HS-27A (cell line): Measurements from ENCODE around the gene PHF20.
"Not testable (repeated sequence)": the region's sequence is repeated elsewhere in the genome, so short reads cannot be mapped to it uniquely, and the experiment has no call there.

Experiments
- DNase-seq: peaks from one replicate; pipeline ENCODE4 v3.0.0-alpha.2; 2012; ENCODE audit warnings: low read depth, missing footprints

PHF20 gene

DNA sequence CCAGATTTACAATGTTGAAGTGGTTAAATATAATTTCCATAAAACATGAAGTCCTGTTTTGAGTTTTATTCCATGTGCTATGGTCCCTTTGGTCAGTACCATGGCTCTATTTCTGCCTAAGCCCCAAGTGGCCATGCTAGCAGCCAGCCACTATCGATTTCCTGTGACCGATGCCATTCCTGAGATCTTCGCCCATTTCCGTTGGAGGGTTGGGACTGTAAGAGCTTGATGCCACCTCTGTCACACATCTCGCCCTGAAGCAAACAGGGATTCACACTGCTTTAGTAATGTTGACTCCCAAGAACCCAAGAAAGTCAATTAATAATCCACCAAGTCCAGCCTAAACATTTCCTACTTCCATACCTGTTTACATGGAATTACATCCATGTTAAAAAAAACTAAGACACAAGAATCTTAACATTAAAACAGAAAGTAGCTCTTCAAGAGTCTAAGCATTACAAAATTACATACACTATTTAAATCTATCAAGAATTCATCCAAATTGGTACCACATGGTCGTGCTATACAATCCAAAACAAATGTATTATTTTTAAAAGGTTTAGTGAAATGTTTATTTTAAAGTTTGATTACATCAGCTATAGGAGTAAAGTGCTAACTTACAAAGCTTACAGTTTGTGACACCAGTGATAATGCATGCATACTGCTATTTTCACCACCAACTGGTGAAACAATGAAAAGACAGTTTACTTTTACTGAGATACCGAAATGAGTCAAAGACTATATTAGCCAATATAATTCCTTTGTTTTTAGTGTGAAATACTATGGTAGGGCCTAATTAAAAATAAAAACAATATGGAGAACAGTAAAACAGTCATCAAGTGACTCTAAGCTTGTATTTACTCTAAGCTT, 32.3 kb upstream of the PHF20 start:
- no peak for DNase-seq

DNA sequence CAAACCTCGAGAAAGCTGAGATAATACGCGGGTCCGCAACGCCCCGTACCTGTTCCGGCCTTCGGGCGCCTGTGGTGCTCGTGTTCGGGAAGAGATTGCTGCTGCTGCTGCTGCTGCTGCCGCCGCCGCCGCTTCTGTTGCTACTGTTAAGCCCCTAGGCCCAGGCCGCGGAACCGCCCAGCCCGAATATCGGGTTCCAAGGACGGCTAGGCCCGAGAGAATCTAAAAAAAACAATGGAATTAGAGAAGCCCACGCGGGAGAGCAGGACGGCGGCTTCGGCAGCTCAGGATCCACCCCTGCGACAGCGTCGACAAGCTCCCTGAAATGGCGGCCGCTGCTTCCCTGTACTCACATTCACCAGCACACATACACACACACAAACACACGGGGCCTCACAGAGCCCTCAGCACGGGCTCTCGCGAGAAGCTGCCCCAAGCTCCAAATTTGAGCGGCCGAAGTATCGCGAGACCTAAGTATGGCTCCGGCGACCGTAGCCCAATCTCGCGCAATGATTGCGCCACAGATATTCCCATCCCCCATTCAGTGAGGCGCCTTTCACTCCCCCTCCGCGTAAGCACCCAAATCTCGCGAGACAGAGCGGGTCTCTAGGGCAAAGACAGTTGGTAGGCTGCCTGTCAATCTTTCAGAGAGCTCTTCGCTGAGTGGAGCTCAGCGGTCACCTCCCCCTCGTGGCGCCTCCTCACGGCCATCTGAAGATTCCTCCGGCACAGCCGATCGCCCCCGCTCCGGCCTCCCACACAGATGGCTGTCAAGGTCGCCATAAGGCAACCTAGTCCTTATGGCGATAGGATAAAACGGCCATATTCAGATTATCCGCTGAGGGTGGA, 29.7 kb upstream of the PHF20 start, which contains the start of gene RBM39:
Gene RBM39, minus strand, starts transcription at position 369 of the 849 bp plus-strand sequence. CDS start 1,386 bp downstream, outside the sequence.
- peak; percentile 100 for DNase-seq

DNA sequence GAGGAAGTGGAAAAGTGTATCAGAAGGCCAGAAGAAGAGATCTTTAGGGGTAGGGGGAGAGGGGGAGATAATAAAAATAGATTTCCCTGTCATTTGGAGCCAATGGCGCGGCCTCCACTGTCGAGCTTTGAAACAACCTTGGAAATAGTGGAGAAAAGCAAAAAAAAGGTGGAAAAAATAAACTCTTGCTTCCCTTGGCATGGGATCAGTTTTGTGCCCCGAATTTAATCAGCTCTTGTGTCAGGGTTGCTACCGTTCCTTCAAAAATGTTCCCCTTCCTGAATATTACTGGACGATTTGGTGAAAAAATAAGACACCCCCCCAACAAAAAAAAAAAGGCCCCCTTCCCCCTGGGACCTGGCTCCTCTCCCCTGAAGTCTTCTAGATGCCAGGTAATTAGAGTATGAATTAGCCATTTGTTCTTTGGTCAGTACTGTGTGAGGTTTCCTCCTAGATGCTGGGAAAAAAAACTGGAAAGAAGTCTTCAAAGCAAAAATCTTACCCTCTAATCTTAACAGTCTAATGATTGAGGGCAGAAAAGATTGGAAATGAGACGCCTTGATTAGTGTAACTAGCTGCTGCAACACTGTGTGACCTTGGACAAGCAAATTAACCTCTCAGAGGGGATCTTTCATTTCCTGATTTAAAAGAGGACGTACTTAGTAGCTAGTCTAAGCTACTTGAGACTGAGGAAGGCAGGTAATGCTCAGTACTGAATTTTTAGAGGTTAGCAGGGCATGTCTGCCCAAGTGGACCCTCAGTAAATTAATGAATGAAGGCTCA, 28.9 kb upstream of the PHF20 start:
- no peak for DNase-seq

DNA sequence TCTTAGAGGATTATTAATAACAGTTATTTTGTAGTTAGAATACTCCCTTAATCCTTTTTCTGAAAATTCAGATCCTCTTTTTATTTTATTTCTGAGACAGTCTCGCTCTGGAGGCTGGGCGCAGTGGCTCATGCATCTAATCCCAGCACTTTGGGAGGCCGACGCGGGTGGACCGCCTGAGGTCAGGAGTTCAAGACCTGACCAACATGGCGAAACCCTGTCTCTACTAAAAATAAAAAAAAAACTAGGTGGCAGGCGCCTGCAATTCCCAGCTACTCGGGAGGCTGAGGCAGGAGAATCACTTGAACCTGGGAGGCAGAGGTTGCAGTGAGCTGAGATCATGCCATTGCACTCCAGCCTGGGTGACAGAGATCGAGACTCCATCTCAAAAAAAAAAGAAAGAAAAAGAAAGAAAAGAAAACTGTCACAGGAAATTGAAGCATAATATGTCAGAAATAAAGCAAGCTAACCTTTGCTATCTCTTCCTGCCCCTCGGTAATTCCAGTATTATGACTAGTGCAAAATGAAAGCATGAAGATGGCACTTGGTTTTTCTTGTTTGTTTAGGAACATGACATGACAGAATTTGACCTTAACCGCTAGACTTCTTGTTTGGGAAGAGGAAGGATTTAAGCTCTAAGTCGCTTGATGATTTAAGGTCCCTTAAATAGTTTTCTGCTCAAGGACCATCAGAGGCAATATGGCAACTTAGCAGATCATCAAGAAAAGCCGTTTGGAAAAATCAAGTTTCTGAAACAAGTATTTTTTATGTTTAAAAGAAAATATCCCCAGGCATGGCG, 27.9 kb upstream of the PHF20 start:
- DNase-seq: no peak

DNA sequence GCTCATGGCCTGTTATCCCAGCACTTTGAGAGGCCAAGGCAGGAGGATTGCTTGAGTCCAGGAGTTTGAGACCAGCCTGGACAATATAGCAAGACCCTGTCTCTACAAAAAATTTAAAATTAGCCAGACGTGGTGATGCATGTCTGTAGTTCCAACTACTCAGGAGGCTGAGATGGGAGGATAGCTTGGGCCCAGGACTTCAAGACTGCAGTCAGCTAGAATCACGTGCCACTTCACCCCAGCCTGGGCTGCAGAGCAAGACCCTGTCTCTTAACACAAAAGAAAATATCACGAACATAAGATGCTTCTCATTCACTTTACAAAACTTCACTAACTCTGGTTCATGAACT, 27.3 kb upstream of the PHF20 start:
- DNase-seq: not testable (repeated sequence)

DNA sequence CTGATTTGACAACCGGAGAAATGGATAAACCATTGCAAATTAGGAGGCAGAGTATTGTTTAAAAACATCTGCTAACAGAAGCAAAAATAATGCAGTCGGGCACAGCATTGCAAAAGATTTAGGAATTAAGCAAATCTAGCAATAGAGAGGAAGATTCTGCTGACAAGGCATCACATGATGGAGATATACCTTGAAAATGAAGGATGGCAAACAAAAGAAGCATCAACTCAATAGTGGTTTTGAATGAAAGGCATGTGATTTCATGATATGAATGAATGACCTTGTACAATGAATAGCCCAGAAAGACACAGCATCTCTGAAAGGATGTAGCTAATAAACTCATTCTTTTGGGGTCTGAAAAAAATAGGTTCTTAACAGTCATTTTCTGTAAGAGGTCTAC, 21.2 kb upstream of the PHF20 start:
- DNase-seq: no peak

DNA sequence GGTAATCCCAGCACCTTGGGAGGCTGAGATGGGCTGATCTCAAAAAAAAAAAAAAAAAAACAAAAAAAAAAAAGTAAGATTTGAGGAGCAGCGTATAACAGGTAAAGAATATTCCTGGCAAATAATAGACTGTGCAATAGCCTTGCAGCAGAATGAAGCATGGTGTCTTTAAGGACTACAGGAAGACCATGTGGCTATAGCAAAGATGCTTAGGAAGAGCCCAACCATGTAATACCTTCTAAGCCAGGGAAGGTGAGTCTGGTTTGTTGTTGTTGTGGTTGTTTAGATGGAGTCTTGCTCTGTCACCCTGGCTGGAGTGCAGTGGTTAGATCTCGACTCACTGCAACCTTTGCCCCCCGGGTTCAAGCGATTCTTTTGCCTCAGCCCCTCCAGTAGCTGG, 15.4 kb upstream of the PHF20 start:
- DNase-seq: no peak

DNA sequence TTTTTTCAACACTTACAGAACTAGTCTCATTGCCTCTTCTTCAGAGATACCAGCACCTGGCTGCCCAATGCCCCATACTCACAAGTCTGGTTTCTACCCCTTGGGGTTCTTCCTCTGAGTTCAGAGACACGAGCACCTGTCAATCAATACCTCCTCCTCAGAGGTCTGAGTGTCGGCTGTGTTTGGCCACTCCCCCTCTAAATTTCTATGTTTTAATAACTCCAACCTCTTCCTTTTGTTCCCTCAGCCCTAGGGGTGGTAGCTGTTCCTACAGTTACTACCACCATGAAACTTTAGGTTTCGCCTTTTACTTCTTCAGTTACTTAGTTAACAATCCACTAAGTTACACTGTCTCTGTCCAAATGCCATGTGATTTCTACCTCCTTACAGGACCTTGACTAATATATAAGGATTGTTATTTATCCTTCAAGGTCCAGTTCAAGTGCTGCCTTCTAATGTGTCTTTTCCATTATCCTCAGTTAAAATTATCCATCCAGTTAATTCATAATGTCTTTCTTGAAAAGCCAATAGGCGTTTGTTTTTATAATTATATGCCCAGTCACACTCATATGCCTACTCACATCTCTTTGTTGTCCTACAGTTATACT, 14.6 kb upstream of the PHF20 start:
- no peak for DNase-seq

DNA sequence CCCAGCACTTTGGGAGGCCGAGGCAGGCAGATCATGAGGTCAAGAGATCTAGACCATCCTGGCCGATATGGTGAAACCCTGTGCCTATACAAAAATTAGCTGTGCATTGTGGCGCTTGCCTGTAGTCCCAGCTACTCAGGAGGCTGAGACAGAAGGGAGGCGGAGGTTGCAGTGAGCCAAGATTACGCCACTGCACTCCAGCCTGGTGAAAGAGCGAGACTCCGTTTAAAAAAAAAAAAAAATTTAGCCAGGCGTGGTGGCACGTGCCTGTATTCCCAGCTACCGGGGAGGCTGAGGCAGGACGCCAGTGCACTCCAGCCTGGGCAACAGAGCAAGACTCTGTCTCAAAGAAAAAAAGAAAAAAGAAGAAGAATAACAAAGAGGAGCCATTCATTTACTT, 10.3 kb upstream of the PHF20 start:
- DNase-seq: not testable (repeated sequence)

DNA sequence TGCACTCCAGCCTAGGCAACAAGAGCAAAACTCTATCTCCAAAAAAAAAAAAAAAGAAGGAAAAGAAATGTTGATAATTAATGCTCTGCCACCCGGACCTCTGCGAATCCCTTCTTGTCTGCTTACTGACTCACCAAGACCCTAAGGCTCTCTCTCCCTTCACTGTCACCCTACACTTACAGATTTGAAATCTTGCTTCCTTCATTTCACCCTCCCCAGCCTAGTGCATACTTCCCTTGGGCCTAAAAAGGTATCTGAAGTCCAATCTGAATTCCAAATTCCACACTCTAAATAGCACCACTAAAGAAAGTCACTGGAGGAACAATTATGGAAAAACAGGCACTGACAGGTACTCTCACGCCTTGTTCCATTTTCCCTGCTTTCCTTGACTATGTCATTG, 9.4 kb upstream of the PHF20 start:
- DNase-seq: no peak

DNA sequence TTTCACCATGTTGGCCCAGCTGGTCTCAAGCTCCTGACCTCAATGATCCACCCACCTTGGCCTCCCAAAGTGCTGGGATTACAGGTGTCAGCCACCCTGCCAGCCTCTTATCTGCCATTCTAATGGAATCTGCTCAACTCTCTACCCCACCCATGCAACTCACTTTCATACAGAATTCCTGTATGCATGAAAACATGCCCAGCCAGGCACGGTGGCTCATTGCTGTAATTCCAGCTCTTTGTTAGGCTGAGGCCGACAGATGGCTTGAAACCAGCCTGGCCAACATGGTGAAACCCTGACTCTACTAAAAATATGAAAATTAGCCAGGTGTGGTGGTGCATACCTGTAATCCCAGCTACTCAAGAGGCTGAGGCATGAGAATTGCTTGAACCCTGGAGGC, 6.9 kb upstream of the PHF20 start:
- DNase-seq: not testable (repeated sequence)

DNA sequence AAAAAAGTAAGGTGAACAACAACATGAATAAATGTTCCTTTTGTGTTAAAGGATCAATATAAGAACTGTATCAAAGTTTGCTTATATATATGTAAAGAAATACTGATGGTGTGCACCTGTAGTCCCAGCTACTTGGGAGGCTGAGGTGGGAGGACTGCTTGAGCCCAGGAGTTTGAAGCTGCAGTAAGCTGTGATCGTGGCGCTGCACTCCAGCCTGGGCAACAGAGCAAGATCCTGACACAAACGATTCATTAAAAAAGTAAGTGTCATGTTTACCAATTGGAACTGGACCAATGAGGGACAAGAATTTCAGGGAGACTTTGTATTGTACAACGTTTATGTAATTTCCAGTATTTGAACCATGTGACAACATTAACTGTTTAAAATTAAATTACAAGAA, 5.0 kb upstream of the PHF20 start:
- DNase-seq: no peak

DNA sequence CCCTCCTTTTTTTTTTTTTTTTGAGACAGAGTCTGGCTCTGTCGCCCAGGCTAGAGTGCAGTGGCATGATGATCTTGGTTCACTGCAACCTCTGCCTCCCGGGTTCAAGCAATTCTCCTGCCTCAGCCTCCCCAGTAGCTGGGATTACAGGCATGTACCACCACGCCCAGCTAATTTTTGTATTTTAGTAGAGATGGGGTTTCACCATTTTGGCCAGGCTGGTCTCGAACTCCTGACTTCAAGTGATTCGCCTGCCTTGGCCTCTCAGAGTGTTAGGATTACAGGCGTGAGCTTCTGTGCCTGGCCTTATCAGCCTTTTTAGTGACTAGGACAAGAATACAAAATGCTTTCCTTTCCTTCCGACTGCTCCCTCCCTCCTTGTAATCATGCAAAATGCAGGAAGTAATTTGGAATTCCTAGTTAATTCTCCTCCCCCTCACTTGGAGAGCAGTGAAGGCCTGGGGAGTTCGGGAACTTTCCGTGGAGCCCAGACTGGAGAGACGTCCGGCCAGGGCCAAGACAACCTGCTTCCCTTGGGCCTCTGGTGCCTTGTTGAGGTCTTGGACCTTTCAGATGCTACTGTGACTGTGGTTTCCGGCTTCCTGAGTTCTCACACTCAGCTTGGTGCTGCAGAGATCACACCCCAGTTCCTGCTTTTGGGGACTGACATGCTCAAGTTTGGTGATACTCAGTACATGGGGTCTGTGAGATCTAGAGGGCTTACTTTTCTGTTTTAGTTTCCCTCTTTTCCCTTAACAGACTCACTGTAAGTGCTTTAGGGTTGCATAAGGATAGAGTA, 3.9 kb upstream of the PHF20 start:
- no peak for DNase-seq

DNA sequence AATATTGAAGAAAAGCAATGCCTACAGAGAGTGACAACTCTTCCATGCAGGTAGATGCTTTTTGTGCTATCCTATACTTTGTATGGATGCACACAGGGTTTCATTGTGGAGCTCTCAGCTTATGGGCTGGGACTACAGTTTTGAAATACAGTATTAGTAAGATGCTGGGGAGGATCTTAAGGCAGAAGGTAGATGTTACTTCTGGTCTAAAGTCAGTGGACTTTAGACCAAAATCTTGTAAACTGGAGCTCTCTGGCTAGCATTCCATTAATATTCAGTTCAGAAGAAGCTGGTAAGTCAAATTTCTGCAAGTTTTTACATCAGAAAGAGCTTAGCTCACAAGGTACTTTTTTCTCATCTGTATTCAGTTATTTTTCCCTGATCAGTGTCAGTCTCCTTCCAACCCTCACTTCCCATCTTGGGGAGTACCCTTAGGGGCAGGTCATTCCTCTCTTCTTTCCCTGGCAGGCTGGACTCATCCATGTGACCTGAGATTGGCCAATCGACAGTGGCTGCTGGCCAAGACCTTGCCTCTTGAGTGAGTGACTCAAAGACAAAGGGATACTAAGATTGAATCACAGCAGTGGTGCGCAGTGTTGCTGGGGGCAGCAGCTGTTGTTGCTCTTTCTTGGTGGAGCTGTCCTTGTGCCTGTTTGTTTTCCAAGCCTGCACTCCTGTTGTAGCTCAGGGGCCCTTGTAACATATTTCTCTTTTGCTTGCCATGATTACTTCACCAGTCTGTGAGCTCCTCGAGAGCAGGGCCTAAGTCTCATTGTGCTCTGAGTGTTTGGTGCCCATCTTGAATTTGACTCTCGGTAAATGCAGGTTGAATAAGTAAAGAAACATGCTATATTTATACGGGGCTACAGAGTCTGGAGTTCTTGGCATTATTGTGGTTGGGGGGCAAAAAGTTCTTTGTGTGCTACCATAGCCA, 2.8 kb upstream of the PHF20 start:
- DNase-seq: peak; percentile 87

DNA sequence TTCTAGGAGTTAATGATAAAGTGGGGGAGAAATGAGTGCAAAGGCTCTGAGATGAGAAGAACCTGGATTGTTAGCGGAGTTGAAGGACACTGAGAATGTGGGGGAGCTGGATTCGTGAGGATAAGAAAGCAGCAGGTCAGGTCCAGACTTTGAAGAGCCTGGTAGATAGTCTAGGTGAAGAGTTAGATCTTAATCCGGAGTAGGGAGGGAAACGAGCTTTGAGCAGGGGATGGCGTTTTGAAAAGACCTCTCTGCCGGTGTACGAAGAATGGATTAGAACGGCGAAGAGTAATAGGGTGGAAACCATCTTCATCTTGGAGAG, 487 bp upstream of the PHF20 start:
- no peak for DNase-seq

DNA sequence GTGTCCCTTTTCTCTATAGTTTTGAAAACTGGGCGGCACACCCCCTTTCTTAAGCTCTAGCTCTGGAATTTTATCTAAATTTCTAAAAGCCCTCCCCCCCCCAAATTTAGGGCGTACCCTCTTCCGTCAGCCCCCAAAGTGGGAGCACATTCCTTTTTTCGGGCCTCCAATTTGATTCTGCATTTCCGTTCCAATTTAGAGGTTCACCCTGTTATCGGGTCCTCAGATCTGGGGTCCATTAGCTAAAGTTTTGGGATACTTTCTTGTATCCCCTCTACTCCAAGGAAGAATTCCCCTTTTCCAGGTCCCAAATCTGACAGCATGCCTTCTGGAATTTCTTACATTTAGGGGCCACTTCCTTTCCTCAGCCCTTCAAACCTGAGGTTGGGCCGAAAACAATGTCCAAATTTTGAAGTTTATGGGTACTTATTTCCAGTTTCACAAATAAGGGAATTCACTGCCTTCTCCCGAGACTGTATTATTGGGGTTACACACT, 796 bp downstream of the PHF20 start:
- DNase-seq: no peak

DNA sequence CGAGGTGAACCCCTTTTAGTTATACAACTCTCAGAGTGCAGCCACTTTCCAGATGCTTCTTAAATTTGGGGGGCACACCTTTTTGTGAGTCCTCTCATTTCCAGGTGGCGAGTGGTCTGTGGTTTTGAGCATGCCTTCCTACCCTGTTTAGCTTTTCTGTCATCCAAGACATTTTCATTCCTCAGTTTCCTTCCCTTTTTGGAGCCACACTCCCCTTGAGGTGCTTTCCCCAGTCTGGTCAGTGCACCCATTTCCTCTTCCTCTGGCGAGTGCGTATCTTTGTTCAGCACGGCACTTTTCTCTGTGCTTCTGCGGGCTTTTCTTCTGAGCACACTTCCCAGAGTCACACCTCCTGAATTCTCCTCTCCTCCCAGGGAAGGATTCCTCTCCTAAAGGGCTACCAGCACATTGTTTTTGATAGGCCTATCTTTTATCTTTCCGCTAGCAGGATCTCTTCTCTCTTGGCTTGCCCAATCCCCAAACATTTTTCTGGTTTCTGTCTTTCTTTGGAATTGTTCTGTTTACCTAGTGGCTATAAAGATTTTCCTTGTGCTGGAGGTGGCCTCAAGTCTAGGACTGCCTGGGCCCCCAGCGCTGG, 1.4 kb downstream of the PHF20 start:
- no peak for DNase-seq

DNA sequence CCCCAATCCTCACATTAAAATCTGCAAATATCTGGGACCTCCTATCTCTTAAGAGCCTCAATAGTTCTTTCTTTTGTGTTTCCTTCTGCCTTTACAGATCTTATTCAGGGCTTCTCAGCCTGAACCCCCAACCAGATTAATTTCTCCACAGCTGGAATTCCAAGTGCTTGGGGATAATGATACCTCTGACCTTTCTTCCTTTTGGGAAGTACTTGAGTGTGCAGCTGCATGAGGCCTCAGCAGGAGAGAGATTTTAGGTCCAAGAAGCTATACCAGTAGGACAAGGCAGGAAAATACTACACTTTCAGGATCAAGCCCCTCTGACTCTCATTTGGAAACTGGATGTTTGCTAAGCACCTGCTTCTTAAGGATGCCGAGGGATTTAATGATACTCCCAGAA, 2.6 kb downstream of the PHF20 start:
- no peak for DNase-seq
